Measurements from ENCODE around the gene ENOX2. TPM values are rescaled to one million over a fixed set of nuclear protein-coding genes. Genes with fewer than 3 reads are reported as not detected.
"Not testable (repeated sequence)": the region's sequence is repeated elsewhere in the genome, so short reads cannot be mapped to it uniquely, and the experiment has no call there.

Gene ENOX2, protein sequence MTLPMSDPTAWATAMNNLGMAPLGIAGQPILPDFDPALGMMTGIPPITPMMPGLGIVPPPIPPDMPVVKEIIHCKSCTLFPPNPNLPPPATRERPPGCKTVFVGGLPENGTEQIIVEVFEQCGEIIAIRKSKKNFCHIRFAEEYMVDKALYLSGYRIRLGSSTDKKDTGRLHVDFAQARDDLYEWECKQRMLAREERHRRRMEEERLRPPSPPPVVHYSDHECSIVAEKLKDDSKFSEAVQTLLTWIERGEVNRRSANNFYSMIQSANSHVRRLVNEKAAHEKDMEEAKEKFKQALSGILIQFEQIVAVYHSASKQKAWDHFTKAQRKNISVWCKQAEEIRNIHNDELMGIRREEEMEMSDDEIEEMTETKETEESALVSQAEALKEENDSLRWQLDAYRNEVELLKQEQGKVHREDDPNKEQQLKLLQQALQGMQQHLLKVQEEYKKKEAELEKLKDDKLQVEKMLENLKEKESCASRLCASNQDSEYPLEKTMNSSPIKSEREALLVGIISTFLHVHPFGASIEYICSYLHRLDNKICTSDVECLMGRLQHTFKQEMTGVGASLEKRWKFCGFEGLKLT
- 10.7 and 12.3 TPM in 2 replicates for total RNA-seq

DNA sequence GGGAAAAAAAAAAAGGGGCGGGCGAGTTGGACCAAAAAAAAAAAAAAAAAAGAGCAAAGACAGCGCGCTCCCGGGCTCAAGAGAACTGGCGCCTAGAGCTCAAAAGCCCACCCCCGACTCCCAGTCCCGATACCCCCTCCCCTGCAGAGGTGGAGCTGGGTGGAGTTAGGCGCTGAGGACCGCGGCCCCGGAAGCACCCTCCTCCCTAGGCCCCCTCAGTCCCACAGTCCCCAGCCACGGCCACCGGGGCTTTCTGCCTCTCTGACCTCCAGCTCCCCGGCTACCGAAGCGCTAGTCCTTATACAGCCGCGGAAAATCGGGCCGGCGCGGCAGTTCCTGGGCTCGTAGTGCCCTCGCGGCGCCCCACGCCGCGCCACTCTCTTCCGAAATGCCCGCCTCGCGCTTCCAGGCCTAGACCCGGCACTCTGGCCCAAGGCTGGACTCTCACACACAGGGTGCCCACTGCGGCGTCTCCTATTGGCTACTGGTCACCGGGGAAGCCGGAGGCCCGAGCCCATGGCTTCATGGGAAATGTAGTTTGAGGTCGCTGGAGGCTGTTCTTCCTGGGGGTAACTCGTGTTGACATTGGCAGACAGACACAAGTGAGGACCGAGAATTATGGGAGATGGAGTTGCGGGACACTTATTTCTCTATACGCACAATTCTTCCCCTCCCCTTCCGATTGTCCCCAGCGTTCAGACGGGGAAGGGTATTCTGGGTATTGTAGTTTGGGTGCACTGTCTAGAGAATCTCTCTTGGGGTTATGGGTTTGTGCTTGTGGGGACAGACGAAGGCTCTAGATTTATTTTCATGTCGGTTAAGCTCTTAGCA, at the start of gene ENOX2:
ENOX2 (minus strand) TSS at position 427 of the 831 bp plus-strand sequence. CDS start 199,993 bp downstream, outside the sequence.
- DNase-seq (ENCODE audit: low read depth in 2 of 2), result peak; percentile 92 to 95

DNA sequence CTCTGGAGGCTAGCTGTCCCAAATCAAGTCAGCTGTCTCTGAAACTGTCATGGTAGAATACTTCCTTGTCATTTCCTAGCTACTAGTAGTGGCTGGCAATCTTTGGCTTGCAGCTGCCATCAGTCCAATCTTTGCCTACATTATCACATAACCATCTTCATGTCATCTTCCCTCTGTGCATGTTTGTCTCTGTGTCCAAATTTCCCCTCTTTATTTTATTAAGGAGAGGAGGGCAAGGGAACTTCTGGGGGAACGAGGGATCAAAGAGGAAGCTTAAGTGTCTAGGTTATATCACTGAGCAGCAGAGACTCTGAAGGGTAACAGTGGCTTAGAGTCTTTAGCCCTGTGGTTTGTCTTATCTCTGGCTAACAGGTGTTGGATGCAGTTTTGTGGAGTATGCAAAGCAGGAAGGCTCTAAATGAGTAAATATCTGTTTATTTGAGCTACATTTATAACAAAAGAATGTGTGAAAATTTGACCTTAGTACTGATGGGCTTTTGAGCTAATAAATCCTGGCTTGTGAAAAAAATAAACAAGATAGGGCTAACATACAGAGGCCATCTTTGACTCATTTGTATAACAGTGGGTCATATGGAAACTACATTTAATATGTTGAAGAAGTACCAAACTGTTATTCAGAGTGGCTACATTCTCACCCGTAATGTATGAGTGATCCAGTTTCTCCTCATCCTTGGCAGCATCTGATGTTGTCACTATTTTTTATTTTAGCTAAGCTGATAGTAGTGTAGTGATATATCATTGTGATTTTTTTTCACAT, 49.4 kb upstream of the ENOX2 start:
- DNase-seq (ENCODE audit: low read depth in 2 of 2), result no peak

DNA sequence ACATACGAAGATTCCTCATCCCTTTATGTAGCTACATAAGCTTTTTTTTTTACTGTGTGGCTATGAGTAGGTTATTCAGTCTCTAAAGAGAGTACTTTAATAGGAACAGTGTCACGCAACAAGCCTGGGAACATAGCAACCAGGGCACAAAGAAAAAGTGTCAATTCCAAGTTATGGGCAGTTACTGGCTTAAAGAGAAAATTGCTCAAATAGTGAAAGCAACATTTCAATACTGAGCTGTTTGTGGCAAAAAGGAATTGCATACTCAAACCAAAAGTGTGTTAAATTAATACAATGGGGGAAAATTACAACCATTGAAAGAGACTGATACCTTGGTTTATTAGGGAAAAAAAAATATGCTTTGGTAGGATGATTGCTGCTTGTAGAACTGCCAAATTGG, 41.2 kb upstream of the ENOX2 start:
- no peak for DNase-seq (ENCODE audit: low read depth in 2 of 2)

DNA sequence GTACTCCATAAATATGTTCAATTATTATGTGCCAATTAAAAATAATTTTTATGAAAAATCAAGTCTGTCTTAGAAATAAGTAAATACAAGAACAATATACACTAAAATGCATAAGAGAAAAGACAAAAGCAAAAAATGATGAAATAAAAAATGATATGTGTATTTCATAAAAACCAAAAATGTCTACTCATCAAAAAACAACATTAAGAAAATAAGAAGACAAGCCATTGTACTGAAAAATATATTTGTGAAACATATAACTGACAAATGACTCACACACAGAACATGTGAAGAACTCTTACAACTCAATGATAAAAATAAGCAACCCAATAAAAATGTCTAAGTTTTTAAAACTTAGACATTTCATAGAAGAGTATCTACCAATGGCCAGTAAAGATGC, 34.1 kb upstream of the ENOX2 start:
- DNase-seq (ENCODE audit: low read depth in 2 of 2), result no peak

DNA sequence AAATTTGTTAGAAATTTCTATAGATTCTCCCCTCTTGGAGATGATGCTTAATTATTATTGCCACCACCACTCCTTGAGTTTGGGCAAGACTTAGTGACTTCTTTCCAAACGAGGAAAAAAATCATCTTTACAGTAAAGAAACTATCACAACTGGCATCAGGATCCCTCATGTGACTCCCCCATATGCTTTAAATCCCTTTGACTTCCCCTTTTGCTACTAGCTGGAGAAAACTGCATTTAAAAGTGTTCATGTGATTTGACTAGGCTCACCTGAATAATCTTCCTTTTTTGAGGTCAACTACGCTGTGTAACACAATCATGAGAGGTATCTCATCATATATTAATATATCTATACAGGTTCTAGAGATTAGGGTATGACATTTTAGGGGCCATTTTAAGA, 30.3 kb upstream of the ENOX2 start:
- DNase-seq (ENCODE audit: low read depth in 2 of 2), result no peak

DNA sequence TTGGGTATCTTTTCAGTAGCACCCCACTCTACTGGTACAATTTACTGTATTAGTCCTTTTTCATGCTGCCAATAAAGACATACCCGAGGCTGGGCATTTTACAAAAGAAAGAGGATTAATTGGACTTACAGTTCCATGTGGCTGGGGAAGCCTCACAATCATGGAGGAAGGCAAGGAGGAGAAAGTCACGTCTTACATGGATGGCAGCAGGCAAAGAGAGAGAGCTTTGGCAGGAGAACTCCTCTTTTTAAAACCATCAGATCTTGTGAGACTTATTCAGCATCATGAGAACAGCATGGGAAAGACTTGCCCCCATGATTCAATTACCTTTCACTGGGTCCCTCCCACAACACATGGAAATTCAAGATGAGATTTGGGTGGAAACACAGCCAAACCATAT, 17.4 kb upstream of the ENOX2 start:
- not testable (repeated sequence) for DNase-seq (ENCODE audit: low read depth in 2 of 2)

DNA sequence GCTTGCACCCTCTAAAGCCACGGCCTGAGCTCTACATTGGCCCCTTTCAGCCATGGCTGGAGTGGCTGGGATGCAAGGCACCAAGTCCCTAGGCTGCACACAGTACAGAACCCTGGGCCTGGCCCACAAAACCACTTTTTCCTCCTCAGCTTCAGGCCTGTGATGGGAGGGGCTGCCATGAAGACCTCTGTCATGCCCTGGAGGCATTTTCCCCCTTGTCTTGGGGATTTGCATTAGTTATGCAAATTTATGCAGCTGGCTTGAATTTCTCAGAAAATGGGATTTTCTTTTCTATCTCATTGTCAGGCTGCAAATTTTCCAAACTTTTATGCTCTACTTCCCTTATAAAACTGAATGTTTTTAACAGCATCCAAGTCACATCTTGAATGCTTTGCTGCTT, 16.7 kb upstream of the ENOX2 start:
- DNase-seq (ENCODE audit: low read depth in 2 of 2), result not testable (repeated sequence)

DNA sequence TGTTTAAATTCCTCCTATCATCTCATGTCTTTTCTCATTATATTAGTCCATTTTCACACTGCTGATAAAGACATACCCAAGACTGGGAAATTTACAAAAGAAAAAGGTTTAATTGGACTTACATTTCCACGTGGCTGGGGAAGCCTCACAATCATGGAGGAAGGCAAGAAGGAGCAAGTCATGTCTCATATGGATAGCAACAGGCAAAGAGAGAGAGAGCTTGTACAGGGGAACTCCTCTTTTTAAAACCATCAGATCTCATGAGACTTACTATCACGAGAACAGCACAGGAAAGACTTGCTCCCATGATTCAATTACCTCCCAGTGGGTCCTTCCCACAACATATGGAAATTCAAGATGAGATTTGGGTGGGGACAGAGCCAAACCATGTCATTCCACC, 15.5 kb upstream of the ENOX2 start:
- DNase-seq (ENCODE audit: low read depth in 2 of 2), result not testable (repeated sequence)

DNA sequence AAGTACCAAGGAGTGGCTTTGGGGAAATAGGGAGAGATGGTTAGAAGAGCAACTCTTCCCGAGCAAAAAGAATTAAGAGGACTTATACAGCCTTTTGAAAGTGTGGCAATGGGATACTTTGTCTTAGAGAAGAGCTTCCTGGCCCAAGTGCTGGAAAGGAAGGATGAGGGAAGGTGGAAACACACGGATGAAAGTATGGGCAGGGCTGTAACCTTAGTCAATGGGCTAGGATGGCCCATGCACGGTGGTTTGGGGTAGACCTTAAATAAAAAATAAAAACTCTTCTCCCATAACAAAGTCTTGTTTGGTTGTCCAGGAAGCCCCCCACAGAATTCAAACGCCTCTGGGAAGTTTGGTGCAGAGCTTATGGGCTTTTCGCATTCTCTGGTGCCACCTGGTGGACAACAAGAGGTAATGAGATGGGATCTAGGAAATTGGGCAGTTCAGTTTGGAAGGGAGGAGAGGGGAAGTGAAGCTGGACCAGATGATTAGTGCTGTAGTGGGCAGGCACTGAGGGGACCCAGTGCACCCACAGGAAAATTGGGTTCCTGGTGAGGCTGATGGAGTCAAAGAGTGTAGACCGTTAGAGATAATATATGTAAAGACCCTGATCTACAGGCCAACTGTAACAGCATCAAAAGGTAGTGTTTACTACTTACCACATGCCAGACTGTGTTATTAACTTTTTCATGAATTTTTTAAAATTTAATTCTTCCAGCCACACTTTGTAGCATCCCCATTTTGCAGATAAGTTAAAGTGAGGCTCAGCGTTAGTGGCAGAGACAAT, 13.8 kb upstream of the ENOX2 start:
- DNase-seq (ENCODE audit: low read depth in 2 of 2), result peak; percentile 45 to 54

DNA sequence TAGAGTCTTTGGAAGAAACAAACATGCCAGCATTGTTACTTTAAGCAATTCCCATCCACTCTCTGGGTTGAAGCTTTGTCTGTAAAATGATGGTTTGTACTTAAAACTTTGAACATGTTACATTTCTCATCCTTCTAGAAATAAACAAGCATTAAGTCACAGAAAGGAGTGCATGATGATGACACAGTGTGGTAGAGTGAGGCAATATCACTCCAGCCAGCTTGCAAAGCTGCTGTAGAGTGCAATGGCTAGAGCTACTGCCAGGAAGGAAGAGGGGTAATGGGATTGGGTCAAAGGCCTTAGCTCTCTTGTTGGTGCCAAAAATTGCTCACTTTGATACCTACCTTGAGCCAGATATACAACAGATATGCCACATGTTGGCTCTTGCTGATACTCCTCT, 12.3 kb upstream of the ENOX2 start:
- no peak for DNase-seq (ENCODE audit: low read depth in 2 of 2)

DNA sequence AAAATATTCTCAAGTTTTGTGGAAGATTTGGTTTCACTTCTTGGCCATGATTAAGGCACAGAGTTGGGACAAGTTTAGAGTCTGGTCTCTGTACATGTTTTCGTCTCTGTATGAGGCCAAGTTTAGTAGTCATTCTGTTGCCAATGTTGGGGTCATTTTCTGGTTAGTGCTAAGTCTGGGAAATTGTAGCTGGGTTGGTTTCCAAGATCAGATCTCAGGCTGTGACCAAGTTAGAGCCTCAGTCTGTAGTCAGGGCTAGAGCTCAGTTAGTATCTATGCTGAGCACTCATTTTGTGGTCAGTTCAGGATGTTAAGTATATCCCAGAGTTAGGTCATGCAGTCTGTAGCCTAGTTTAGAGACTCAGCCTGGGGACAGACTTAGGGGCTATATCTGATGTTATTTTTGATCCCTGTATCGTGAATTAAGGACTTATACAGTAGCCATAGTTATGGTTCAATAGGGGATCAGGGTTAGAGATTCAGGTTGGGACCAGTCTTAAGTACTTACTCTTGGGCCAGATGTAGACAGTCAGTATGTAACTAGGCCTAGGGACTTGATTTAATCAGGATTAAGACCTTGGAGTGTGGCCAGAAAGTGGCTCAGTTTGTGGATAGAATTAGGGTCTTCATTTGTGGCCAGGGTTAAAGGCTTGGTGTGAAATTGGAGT, 6.6 kb upstream of the ENOX2 start:
- DNase-seq (ENCODE audit: low read depth in 2 of 2), result no peak

DNA sequence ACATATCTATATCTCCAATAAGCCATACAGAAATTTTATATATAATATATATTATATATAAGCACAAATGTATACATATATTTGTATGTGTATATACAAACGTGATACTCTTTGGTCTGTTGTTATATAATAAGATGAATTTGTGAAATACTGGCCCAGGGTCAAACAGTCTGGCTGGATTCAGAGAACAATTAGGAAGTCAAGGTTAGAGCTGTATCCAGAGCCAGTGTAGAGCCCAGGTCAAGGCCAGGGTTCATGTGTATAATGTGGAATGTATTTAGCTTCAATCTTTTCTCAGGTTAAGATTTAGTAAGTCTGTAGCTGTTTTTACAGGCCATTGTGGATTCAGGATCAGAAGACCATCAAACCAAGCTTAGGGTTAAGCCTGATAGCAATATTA, 3.8 kb upstream of the ENOX2 start:
- DNase-seq (ENCODE audit: low read depth in 2 of 2), result no peak

DNA sequence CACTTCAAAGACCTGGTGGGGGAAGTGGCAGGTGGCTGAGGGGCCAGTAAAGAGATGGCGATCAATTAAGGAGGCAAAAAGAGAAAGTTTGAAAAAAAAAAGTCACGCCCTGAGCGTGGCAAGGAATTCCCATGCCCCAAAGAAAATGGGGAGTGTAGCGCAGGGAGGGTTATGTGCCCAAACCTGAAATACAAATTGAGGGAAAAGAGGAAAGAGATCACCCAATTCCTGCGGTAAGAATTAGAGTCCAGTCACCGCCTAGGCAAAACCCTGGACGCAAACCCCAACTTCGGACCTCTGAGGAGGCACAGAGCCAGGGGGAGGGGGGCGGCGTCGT, 595 bp downstream of the ENOX2 start:
- DNase-seq (ENCODE audit: low read depth in 2 of 2), result no peak

DNA sequence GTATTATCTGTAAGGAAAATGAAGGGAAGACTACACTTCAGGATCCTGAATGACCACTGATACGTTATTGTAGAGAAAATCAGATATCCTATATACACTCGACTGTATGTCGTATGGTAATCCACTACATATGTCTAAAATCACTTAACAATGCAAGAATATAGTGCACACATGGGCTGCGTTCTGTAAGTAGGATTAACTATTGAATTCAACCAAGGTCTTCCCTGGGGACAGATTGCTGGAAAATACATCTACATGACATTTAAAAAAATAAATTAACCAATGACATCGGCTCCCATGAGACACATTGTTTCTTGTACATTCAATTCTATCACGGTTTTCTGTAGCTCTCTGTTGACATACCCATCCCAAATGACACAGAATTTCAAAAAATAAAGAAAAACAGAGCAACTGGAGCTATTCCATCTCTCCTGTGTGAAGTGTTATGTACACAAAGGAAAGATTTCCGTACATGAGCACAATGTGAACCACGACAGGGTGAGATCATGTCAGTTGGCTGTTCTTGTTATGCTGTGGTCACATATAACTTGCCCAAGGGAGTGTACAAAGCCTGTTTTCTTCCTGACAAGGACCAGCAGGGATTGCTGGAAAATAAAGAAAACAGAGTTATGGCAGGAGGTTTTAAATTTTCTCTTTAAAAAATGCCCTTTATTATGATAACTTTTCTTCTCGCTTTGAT, 6.1 kb downstream of the ENOX2 start:
- DNase-seq (ENCODE audit: low read depth in 2 of 2), result no peak

DNA sequence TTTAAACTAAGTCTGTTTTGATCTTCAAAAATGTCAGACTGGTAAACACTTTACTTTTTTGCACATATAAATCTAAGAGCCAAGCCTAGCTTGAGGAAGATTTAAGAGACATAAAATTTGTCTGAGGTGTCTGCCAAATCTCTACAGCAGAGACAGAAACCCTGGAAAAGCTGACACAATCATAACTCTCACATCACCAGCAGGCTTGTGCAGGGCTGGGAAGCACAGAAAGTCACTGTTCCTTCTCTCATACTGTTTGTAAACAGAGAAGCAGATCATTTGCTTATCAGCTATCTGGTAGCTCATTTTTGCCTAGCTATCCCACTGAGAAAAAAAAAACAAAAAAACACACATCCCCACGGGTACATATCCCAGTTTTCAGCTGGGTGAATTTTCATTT, 7.0 kb downstream of the ENOX2 start:
- no peak for DNase-seq (ENCODE audit: low read depth in 2 of 2)

DNA sequence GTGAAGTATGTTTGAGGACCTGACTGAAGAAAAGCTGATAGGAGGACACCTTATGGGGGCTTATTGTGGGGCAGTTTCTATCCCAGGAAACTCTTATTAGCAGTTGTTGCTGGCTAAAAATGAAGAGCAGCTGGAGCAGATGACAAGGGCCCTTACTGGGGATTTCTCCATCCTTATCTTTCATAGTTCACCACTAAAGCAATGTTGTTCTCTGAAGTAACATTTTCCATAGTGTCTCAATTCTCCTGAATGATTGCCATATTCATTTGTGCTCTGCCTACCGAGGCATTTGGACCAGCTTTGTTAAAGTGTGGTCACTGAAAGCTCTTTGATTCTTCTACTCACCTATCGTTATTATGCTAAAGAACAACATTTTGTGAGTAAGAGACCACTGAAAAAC, 7.7 kb downstream of the ENOX2 start:
- DNase-seq (ENCODE audit: low read depth in 2 of 2), result no peak

DNA sequence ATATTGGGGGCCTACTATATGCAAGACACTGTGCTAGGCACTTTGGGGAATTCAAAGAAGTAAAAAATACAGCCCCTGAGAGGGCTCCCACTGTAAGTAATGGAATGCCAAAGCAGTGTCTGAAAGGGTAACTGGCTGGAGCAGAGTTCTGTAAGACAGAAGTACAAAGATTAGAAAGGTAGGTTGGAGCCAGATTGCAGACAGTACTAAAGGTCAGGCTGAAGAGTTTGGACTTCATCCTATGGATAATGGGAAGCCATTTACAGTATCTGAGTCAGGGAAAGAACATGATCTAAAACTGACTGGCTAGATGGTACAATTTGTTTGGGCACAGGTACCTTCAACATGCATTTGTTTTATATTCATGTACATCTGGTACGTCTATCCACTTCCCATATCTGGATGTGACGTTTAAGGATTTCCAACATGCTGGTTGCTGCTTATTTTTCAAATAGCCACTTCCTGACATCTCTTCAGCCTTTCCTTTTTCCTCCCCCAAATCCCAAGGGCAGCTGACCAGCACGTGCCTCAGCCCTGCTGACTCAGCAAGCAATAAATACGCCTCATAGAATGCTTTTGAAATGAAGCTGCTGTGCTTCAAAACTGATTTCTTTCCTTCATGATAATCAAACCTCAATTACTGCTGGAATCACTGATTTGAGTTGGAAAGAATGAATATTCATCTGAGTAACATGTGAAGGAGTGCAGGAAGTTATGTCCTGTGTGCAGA, 9.5 kb downstream of the ENOX2 start:
- DNase-seq (ENCODE audit: low read depth in 2 of 2), result no peak

DNA sequence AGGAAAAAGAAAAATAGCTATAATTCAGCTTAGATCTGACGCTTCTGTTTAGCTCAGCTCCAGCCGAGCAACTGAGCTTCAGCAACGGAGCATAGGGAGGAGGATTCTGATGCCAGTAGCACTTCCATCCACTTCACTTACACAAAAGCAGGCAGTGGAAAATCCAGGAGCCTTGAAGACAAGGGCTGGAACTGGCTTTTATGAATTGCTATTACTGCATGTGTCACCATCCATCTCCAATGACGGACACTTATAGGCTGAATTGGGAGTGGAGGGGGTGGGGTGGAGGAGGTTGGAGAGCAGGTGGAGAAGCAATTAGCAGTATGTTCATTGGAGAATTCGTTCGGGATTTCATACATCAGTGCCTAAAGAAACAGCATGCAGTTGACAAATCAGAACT, 15.6 kb downstream of the ENOX2 start:
- no peak for DNase-seq (ENCODE audit: low read depth in 2 of 2)

DNA sequence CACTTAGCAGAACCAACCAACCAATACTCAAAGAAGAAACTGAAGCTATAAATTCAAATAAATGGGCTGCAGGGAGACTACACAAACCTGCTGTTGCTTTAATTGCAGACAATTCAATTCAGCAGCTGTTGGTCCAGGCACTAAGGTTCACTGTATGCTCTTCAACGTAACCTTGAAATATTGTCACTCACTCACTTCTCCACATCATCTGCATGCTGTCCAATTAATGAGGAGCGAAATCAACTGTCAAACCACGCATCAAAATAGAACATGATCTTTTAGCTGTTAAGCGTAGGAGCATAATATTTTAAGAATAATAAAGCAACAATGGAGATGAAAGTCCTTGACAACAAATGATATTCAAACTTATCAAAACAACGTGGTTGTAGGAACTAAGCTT, 17.0 kb downstream of the ENOX2 start:
- no peak for DNase-seq (ENCODE audit: low read depth in 2 of 2)

All from dermis microvascular lymphatic vessel endothelial cell (primary cell).